Caki2 (cell line): Measurements from ENCODE around the gene CLPX. TPM values are rescaled to one million over a fixed set of nuclear protein-coding genes. Genes with fewer than 3 reads are reported as not detected.
"Not testable (repeated sequence)": the region's sequence is repeated elsewhere in the genome, so short reads cannot be mapped to it uniquely, and the experiment has no call there.

Experiments used
- DNase-seq: peaks from one replicate; pipeline ENCODE4 v3.0.0-alpha.2; 2015; ENCODE audit warnings: low read depth
- in situ Hi-C: cut with HindIII; loops from 2 replicates; pipeline ENCODE4 v1.10.0; 2016; ENCODE audit warnings: low sequenced_read_pairs, low pct_unique_long_range_greater_than_20kb, mixed read lengths
- total RNA-seq: library from RNA; depleted of rRNA; stranded (reverse); fragments of >200 nt; shearing (Covaris generic); gene quantifications from 2 replicates; pipeline ENCODE4 v1.2.3, GENCODE V29; 2014; ENCODE audit warnings: low replicate concordance; rRNA removed

The CLPX gene
- total RNA-seq, result 21.2 and 22.8 TPM in 2 replicates

- in situ Hi-C loops, result no loop called here
- DNase-seq, result peak; percentile 94
These were observed at the start of gene CLPX for GRCh38 chr15:65184868-65185717. Gene CLPX, minus strand, starts transcription at chr15:65185342. Its CDS starts 189 bp downstream, at chr15:65185153.

- in situ Hi-C loops, result no loop called here
- DNase-seq, result no peak
These were observed 48.6 kb upstream of the CLPX start for GRCh38 chr15:65233696-65234095.

GRCh38 chr15:65232520-65232919 is 47.4 kb upstream of the CLPX start:
- in situ Hi-C loops, result no loop called here

GRCh38 chr15:65231306-65231705 is 46.2 kb upstream of the CLPX start:
- DNase-seq, result no peak
- in situ Hi-C loops, result no loop called here

More at GRCh38 chr15:65232520-65232919, 47.4 kb upstream of the CLPX start:
- DNase-seq, result no peak

GRCh38 chr15:65226901-65227300 is 41.8 kb upstream of the CLPX start:
- DNase-seq, in situ Hi-C loops: not testable (repeated sequence)

GRCh38 chr15:65226221-65226620 is 41.1 kb upstream of the CLPX start:
- in situ Hi-C loops, result no loop called here
- DNase-seq, result no peak

GRCh38 chr15:65223996-65224395 is 38.9 kb upstream of the CLPX start:
- in situ Hi-C loops, result no loop called here
- no peak for DNase-seq

GRCh38 chr15:65222891-65223290 is 37.7 kb upstream of the CLPX start:
- no peak for DNase-seq
- in situ Hi-C loops, result no loop called here

- in situ Hi-C loops, result no loop called here
- no peak for DNase-seq
These were observed 36.6 kb upstream of the CLPX start for GRCh38 chr15:65221697-65222096.

- in situ Hi-C loops, result no loop called here
- DNase-seq, result no peak
These were observed 34.0 kb upstream of the CLPX start for GRCh38 chr15:65219137-65219536.

- in situ Hi-C loops, result no loop called here
- DNase-seq, result no peak
These were observed 32.7 kb upstream of the CLPX start for GRCh38 chr15:65217526-65218482.

GRCh38 chr15:65215496-65215895 is 30.4 kb upstream of the CLPX start:
- no peak for DNase-seq
- in situ Hi-C loops, result no loop called here

GRCh38 chr15:65214010-65214409 is 28.9 kb upstream of the CLPX start:
- no peak for DNase-seq
- in situ Hi-C loops, result no loop called here

GRCh38 chr15:65213241-65213640 is 28.1 kb upstream of the CLPX start:
- in situ Hi-C loops, result no loop called here

GRCh38 chr15:65212097-65212496 is 27.0 kb upstream of the CLPX start:
- no peak for DNase-seq
- in situ Hi-C loops, result no loop called here

More at GRCh38 chr15:65213241-65213640, 28.1 kb upstream of the CLPX start:
- no peak for DNase-seq

- in situ Hi-C loops, result no loop called here
- no peak for DNase-seq
These were observed 26.4 kb upstream of the CLPX start for GRCh38 chr15:65211482-65211982.

- no peak for DNase-seq
- in situ Hi-C loops, result no loop called here
These were observed 25.8 kb upstream of the CLPX start, which contains the start of gene CILP for GRCh38 chr15:65210770-65211481. Gene CILP, minus strand, starts transcription at chr15:65211473. Its CDS starts 1,718 bp downstream, at chr15:65209755.
